ENCODE results near the gene EEF1AKMT2. TPM values are rescaled to one million over a fixed set of nuclear protein-coding genes. Genes with fewer than 3 reads are reported as not detected.

EEF1AKMT2 gene
- total RNA-seq, 1 experiment from 2014 or later, result 21.6 TPM

- TF ChIP-seq ATF6 (CRISPR knock-in tag; IDR thresholded peaks at IDR 0.05), result no peak
- TF ChIP-seq IRF1 (CRISPR knock-in tag; IDR thresholded peaks at IDR 0.05), result no peak
- TF ChIP-seq NR3C1 (CRISPR knock-in tag; conservative IDR thresholded peaks at IDR 0.05; ENCODE audit: low read depth), result no peak
- TF ChIP-seq PRRX2 (CRISPR knock-in tag; IDR thresholded peaks at IDR 0.05), result no peak
These were observed 54.5 kb downstream of the EEF1AKMT2 start (continued) for GRCh38 chr10:124737221-124737620.

- CTCF ChIA-PET, result interaction anchor here (1.0 to 1.1 kb wide), 3 partner anchors 15 to 31 kb away, joined by 3 to 4 read pairs (median 3); no protein-coding TSS in a partner anchor
- H3K27me3 Mint-ChIP-seq (ENCODE audit: low read depth), result peaks cover 7% of the 10 kb centered on the region
- H3K36me3 Mint-ChIP-seq, result peaks cover 5% of the 10 kb centered on the region; the same call in 1 of the 2 replicates
- POLR2A ChIA-PET, result interaction anchor here (0.6 to 1.5 kb wide), 3 partner anchors 10 to 28 kb away, joined by 3 to 4 read pairs (median 4); no protein-coding TSS in a partner anchor
- TF ChIP-seq ZNF281 (CRISPR knock-in tag; IDR thresholded peaks at IDR 0.05) (no peak), ZNF423 (CRISPR knock-in tag; IDR thresholded peaks at IDR 0.05) (peak; percentile 91)
- no peak for ATAC-seq
- H3K4me1 Mint-ChIP-seq, result peaks cover 57% of the 10 kb centered on the region
- no peak for DNase-seq (ENCODE audit: low spot score)
- no peak overlapping the region for H3K4me3 Mint-ChIP-seq
- H3K9me3 Mint-ChIP-seq, result no peaks in the 10 kb centered on the region
- H3K27ac Mint-ChIP-seq, result no peak overlapping the region
These were observed 55.1 kb downstream of the EEF1AKMT2 start for GRCh38 chr10:124736491-124737136.

GRCh38 chr10:124735491-124736286 is 56.0 kb downstream of the EEF1AKMT2 start:
- Mint-ChIP-seq H3K4me3 (no peak overlapping the region), H3K4me1 (peaks cover 48% of the 10 kb centered on the region), H3K27me3 (ENCODE audit: low read depth) (no peaks in the 10 kb centered on the region; the same call in none of the 2 replicates), H3K27ac (no peak overlapping the region), H3K9me3 (no peaks in the 10 kb centered on the region), H3K36me3 (peaks cover 5% of the 10 kb centered on the region; the same call in 1 of the 2 replicates)
- DNase-seq (ENCODE audit: low spot score) (no peak), ATAC-seq (no peak)
- ChIA-PET POLR2A (interaction anchor here (1.1 to 1.5 kb wide), 2 partner anchors 11 to 27 kb away, joined by 3 to 4 read pairs; no protein-coding TSS in a partner anchor), CTCF (interaction anchor here (1.0 to 1.1 kb wide), 2 partner anchors 22 to 30 kb away, joined by 3 to 4 read pairs; no protein-coding TSS in a partner anchor)
- no peak for TF ChIP-seq ATF2 (CRISPR knock-in tag; IDR thresholded peaks at IDR 0.05; ENCODE audit: borderline replicate concordance, low read depth)
- TF ChIP-seq ZNF121 (CRISPR knock-in tag; IDR thresholded peaks at IDR 0.05), result 0 out of 2 replicates have a peak, but pooled peaks have one; percentile 27

Data from WTC11 (cell line).